Stimulated activated CD8-positive, alpha-beta memory T cell treated with anti-CD3 and anti-CD28 coated beads, Interleukin-12 subunit alpha, Interleukin-12 subunit beta, amount 100 ng/mL, for 24 hours (primary cell): Measurements from ENCODE around the gene PLCD4.

Source experiments
- DNase-seq: peaks from one replicate; pipeline ENCODE4 v3.0.0-alpha.2; 2020; ENCODE audit errors: extremely low read depth

PLCD4 gene

DNA sequence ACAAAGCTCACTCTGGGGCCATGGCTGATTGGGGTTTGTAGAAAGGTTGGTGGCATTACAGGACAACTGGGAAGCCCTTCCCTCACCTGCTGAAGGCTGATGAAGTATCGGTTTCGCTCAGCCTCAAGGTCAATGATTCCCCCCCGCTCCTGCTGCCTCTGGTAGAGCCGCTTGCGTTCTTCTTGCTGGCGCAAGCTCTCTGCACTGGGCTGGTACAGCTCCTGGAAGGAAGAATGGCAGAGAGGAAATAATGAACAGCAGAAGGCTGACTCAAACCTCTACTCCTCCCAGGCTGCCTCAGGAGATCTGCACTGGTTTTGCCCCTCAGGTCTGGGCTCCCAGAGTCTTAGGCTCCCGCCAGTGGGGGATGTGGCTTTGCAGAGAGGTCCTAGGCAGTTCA lies 57.0 kb downstream of the PLCD4 start:
- DNase-seq = no peak

DNA sequence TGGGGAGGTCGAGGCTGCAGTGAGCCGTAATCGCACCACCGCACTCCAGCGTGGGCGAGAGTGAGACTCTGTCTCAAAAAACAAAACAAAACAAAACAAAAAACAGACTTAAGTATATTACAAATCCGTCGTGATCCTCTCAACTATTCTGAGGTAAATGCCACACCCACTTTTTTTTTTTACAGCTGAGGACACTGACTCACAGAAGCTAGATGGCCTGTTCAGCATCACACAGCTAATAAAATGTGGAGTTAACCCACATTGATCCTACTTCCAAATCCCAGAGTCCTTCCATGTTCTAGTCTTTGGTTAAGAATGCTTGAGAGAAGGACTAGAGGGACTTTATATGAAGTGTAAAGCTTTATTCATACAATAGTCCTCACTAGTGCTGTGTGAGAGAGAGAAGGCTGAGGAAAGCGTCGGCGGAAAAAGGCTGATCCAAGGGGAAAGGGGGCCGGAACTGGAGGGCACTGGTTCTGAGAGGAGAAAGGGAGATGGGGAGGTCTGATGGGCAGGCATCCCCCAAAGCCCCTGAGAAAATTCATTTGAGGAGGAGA lies 63.5 kb downstream of the PLCD4 start:
- no peak for DNase-seq

DNA sequence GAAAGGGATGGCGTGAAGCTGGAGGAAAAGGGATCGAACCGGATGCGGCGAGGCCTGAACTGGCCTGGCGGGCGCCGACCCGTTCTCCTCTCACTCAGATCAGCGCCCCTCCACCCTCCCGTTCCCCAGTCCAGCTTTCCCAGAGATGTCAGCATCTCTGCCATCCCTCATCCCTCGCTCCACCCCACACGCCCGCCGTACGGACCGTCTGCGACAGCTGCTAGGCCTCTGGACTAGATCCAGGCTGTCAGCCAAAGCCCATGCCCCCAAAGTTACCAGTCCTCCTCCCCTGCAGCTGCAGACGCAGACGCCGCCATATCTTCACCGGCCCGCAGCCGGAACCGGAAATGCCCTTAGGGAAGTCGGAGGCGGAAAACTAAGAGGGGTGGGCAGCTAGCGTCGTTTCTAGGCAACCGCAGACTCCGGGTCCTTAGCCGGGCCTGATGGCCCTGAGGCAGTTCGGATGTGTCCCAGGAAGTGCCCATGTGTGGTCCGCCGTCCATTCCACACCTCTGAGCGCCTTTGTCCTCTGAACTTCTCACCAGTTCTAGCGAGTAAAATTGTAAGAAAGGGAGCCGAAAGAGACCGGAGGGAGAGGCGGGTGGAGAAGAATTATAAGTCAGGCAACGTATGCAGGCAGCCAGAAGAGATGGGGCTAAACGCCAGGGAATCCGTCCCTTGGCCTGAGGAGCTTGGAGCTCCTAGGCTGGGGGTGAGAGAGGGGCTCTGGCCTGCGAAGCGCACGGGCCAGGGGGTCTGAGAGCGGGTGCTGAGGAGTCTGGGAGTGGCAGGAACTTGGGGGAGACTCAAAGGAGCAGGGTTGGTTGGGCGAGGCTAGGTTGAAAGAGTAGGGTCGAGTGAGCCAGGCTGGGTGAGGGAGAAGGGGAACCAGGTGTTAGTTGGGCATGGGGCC lies 64.2 kb downstream of the PLCD4 start, which contains the start of the genes RNF25 and STK36:
TSS of gene RNF25 (minus strand) at position 349 of the 913 bp plus-strand sequence. CDS start at position 317, 32 bp downstream.
TSS of gene STK36 (plus strand) at position 433 of the 913 bp plus-strand sequence. CDS start 744 bp downstream, outside the sequence.
- peak; percentile 57 for DNase-seq

- no peak for DNase-seq
Observed at GRCh38 chr2:218679119-218679518, 71.4 kb downstream of the PLCD4 start.

DNA sequence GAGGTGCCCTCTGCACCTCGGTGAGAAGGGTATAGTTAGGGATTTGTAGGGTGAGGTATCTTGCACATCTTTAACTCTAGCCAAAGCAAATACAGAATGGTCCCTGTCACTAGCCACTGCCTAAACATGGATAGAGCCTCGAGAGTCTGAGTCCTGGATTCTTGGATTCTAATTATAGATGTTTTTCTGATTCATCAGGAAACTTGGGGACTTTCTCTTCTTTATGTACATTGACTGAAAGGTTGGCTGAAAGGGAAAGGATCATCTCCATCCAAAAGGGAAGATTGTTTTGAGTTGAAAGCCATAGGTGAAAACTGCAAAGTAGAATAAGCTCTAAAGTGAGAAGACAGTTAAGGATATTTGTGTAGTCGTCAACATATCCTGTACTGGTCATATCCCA lies 72.4 kb downstream of the PLCD4 start:
- DNase-seq = no peak
